GM13976 (cell line): Measurements from ENCODE around the gene CCDC85A.

Experiments used
- DNase-seq: peaks from one replicate; pipeline ENCODE4 v3.0.0; 2012; ENCODE audit warnings: low spot score
- in situ Hi-C: fragments of 300-500 bp; cut with MboI; formaldehyde crosslinking; loops from one replicate; pipeline ENCODE4 v1.12.0; 2022; ENCODE audit warnings: low sequenced_read_pairs, mixed read lengths, inconsistent platforms; ENCODE audit not compliant: unreplicated experiment
- TF ChIP-seq, protein P1 (sequence below): IDR thresholded peaks from 2 replicates; pipeline ENCODE4 v1.5.1; 2012; ENCODE audit warnings: borderline replicate concordance, mild to moderate bottlenecking; ENCODE audit not compliant: insufficient read depth; ENCODE audit errors: extremely low read depth, missing control alignments, control extremely low read depth

Gene CCDC85A

GRCh38 chr2:56263876-56264275 is 80.1 kb downstream of the CCDC85A start:
- TF ChIP-seq, protein P1, sequence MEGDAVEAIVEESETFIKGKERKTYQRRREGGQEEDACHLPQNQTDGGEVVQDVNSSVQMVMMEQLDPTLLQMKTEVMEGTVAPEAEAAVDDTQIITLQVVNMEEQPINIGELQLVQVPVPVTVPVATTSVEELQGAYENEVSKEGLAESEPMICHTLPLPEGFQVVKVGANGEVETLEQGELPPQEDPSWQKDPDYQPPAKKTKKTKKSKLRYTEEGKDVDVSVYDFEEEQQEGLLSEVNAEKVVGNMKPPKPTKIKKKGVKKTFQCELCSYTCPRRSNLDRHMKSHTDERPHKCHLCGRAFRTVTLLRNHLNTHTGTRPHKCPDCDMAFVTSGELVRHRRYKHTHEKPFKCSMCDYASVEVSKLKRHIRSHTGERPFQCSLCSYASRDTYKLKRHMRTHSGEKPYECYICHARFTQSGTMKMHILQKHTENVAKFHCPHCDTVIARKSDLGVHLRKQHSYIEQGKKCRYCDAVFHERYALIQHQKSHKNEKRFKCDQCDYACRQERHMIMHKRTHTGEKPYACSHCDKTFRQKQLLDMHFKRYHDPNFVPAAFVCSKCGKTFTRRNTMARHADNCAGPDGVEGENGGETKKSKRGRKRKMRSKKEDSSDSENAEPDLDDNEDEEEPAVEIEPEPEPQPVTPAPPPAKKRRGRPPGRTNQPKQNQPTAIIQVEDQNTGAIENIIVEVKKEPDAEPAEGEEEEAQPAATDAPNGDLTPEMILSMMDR = no peak
- in situ Hi-C loops = no loop called here
- no peak for DNase-seq

DNA sequence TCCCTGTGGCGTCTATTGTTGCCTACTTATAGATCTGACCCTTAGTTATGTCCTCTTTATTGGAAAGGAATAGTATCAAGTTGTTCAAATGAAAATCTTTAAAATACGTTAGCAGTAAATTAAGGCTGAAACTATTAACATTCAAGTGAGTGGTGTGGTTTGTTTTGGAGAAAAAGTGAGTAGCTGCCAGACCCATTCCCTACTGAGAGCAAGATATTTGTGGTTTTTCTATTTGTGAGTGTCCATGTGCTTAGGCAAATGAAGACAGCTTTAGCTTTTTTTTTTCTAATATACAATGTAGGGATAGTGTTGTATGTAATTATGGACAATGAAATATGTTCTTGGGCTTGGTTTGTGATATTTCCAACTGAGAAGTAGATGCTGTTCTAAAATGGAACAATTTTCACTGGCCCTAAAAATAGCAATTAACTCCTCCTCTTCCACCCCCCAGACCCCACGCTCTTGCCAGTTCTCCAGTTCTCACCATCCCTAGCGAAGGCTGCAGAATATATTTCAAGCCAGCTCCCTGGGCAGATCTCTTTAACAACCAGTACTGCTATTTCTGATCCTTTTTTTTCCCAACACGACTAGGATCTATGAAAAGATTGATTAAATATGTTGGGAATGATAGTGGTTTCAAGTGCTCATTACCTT is 83.1 kb downstream of the CCDC85A start:
- in situ Hi-C loops = no loop called here
- DNase-seq = no peak
- TF ChIP-seq, protein P1 = no peak

- no peak for DNase-seq
- in situ Hi-C loops = no loop called here
- TF ChIP-seq, protein P1 = no peak
Observed at GRCh38 chr2:56267415-56267788, 83.6 kb downstream of the CCDC85A start.

DNA sequence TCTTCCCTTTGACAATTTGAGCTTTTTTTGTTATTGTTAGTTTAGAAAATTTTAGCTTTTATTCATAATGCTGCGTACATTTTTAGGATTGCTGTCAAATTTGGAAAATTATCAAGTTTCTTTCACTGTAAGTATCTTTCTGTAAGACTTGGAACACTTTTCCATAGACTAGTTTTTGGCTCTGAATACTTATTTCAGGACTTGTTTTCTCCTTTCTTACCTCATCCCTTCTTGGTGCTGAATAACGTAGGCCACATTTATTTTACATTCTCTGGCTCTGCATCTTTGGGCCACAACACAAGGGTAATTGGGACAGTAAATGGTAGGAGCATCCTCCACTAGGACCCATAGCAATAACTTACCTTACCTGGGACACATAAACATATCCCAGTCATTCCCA is 85.1 kb downstream of the CCDC85A start:
- no peak for DNase-seq
- in situ Hi-C loops = no loop called here
- TF ChIP-seq, protein P1 = no peak

DNA sequence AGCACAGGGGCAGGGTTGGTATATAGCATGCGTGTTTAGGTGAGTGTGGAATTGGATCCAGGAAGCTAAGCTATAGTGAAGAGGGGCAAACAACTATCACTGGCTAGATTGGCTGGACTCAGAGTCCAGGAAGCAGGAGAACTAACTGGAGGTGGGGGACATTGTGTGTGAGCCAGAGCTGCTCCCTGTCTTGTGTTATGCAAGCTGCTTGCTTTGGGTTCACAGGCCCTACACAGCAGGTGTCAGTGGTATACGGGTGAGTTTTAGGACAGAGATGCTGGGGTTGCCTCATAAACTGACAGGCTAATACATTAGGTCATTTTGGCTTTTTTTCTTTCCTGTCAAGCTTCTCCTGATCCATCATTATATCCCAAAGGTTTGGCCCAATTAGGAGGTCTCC is 87.5 kb downstream of the CCDC85A start:
- TF ChIP-seq, protein P1 = no peak
- DNase-seq = no peak
- in situ Hi-C loops = no loop called here

GRCh38 chr2:56285224-56285623 is 101.4 kb downstream of the CCDC85A start:
- TF ChIP-seq, protein P1 = no peak
- no peak for DNase-seq
- in situ Hi-C loops = no loop called here
